Hematopoietic multipotent progenitor cell treated with erythropoietin and hydrocortisone succinate and interleukin-3 and kit ligand, for 4 days (in vitro differentiated cells): Measurements from ENCODE around the gene SLC12A1.

Experiments
- DNase-seq: peaks from one replicate; pipeline ENCODE4 v3.0.0-alpha.2; 2015

The SLC12A1 gene

DNA sequence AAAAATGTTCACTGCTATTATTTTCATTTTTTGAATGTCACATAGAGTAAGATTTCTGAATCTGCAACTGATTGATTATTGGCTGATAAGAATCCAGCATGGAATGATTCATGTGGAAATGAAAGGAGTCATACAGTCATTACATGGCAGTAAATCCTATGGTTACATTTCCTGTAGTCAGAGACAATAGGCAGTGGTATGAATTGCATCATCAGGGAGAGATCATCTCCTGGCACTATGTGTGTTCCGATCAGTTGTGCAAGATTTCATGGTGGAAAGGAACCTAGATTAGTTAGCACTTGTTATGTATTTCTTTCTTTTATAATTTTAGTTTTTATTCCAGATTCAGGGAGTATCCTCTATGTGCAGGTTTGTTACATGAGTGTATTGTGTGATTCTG is 38.8 kb downstream of the SLC12A1 start:
- no peak for DNase-seq

DNA sequence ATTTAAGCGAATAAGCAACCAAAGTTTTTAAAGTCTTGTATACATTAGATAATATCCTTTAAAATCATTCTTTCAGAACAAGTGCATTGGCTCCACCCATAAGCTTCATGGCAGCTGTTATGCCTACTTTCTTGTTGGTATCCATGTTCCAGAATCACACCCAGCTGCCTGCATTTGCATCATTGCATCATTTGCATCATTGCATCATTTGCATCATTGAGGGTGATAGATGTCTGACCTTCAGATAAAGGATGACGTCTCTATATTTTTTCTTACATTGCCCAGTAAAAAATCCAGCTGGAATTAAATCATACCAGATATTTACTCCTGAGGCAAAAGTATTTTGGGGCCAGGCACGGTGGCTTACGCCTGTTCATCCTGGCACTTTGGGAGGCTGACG is 42.3 kb downstream of the SLC12A1 start:
- no peak for DNase-seq

DNA sequence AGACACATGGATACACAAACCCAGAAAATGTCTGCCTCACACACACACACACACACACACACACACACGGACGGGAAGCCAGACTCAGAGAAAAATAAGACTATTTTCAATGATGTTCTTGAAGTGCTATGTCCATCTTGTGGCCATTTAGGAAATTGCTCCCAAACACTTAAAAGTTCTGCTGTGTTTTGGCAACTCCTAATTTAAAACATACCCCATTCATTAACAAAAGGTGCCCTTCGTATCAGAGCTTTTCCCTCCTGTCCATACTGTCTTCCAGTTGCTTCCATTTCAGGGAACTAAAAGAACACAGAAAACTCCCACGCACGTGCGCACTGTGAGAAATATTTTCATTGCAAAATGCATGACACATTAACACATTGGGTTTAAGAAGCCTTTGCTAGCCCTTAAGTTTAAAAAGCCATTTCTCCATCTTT is 44.6 kb downstream of the SLC12A1 start:
- peak; percentile 80 for DNase-seq

DNA sequence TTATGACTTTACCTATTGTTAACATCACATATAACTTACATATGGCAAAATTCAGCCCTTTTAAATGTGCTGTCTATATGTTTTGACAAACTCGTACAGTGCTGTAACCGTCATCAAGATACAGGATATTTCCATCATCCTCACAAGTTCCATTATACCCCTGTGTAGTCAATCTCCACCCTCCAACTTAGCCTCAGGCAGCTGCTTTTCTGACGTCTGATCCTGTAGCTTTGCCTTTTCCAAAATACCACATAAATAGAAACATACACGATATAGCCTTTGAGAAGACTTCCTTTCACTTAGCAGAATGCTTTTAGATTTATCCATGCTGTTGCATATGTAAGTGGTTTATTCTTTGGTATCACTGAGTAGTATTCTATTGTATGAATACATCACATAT is 47.1 kb downstream of the SLC12A1 start:
- no peak for DNase-seq

DNA sequence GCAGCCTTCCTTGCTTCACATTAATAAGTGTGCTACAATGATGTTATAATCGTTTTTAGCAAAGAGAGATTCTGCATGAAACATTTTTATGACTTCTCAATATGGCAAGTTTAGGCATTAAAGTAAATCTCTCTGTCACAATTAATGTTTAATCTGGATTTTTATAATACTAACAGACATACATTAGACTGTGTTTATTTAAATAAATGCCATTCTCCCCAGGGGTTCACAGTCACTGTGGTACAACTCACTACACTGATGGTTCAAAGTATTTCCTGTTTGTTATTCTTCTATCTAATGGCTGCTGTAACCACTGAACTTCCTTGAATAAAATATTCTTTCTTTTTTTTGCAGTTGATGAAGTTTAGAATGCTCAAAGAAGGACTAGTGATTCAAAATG is 59.0 kb downstream of the SLC12A1 start:
- no peak for DNase-seq

DNA sequence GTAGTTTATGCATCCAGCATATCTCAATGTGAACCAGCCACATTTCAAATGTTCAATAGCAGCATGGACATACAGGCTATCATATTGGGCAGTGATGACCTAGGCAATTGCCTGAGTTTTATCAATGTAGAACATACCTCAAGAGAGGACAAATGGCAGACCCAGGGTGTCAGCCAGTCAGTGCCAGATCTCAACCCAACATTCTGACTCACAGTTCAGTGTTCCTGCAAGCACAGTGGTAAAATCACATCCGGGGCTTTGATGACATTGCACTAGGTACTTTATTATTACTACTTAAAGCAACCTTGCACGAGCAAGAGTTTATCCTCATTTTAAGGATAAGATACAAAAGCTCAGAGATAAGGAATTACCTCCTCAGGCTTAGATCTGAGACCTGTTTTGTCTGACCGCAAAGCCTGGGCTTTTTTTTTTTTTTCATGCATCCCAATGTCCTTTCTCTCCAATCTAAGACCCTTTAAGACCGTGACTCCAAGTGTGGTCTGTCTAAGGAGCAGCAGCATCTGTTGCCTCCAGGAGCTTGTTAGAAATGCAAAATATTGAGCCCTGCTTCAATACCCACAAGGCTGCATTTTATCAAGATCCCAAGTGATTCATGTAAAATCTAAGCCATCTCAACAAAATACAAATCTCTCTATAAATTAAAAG is 60.1 kb downstream of the SLC12A1 start:
- peak; percentile 3 for DNase-seq

DNA sequence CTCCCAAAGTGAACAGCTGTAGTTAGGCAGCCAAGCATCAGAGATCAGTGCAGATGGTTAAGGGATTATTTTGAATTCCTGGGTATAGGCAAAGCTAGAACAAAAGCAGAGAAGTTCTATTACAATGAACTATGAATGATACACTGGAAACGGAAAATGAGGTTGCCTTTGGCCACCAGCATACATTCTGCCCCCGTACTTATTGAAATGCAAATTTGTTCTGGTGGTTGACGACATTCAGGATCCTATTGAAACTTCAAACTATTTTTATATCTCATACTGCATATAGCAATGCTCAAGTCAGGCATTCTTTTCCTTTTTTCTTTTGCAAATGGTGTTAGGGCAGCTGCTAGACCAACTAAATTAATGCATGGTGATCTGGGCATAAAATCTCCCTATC is 61.7 kb downstream of the SLC12A1 start:
- DNase-seq, result no peak

DNA sequence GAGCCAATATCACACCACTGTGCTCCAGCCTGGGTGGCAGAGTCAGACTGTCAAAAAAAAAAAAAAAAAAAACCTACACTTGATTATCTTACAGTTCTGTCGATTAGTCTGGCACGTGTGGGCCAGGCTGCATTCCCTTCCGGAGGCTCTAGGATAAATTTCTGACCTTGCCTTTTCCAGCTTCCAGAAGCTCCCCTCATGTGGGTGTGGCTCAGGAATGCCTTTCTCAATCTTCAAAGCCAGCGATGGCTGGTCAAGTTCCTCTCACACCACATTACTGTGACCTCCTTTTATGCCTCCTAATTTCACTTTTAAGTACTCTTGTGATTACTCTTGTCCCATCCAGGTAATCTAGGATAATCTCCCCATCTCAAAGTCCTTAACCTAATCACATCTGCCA is 66.9 kb downstream of the SLC12A1 start:
- DNase-seq, result no peak

DNA sequence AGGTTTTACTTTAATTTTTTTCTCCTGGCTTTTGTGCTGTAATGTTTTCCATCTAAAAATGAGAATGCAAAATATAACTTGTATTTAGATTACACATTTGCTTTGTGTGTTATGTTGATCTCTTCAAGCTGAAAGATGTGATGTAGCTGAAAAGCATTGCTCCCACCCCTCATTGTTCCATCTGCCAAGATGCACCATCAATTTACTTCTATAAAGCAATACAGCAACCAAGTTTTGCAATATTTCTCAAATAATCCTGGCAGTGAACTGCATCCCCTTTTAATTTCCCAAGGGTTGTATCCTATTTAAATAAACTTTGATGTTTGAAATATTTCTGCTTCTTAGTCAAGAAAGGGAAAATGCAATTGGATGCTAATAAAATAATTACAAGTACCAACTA is 72.6 kb downstream of the SLC12A1 start:
- DNase-seq, result no peak

DNA sequence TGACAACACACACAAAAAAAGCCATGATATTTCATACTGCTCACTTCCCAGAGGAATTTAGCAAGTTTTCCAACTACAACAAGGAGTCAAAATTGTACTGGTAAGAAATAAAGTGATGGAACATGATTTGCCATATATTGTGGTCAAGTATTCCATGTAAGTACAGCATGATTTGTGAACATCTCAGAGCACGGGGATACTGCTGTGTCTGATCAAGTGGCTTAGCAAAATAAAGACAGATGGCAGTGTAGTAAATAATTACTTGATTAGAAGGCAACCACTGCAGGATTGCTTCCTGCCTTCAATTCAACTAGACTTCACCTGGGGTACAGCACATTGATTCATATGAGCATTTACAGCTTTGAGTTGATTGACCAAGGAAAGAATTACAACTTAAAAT is 73.5 kb downstream of the SLC12A1 start:
- no peak for DNase-seq

DNA sequence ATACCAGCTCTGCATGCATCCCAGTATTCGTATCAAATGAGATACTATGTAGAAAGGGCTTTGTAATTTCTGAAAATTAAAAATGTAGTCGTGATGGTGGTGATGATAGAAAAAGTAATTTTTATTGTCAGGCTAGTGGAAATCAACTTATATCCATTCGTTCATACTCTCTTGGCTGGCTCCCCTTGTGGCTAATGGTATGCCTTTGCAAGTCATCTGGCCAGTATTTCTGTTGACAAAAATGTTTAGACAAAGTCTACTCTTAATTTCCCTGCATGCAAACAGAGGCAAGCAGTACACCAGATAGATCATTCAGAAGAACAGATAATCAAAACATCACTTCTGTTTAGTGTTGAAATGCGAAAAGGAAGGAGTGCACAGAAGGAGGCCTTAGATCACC is 75.6 kb downstream of the SLC12A1 start:
- peak; percentile 3 for DNase-seq

DNA sequence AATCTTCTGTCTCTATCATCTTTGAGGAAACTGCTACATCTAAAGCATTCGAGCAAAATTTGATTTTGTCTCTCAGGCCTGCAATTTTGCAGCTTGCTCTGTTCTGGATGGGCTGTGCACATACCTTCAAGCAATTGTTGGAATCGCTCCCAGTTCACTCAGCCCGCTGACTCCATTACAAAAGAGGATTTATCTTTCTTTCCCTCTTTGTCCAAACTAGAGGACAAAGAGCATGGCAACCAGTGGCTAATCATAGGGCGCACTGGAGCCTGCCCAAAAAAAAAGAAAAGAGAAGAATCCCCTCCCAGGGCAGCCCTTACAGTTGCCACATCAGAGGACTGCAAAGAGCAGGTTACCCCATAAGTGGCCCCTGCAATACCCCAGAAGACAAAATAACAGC is 76.1 kb downstream of the SLC12A1 start:
- DNase-seq, result no peak

DNA sequence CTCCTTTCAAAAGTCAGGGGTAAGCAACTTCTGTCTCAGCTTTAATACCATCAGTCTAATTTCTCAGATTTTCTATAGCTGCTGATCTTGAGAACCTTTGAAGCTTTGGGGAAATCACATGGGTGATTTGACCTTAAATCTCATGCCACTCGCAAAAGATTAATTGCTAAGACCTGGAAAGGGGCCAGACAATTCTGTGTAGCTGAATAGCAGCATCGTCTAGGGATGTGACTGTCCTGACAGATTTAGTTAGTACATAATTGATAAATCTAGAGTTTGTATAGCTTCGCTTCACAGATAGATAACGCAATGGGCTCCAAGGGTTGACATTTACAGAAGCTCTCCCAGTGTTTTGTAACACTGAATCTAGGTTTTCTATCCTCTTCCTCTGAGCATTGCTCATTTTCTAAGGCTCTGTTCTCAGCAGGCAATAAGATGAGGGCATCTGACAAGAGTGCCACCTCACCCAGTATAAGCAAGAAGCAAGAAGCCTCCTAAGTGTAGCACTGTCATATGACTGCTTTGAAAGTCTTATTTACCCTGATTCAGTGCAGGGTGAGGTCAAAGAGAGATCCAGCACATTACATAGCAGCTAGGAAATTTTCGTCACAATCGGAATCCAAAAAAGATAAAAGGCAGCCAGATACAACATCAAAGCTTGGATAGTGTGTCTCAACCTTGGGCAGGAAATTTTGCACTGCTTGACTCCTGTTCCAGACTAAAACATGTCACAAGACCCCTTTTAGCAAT is 77.5 kb downstream of the SLC12A1 start:
- peak; percentile 1 for DNase-seq

DNA sequence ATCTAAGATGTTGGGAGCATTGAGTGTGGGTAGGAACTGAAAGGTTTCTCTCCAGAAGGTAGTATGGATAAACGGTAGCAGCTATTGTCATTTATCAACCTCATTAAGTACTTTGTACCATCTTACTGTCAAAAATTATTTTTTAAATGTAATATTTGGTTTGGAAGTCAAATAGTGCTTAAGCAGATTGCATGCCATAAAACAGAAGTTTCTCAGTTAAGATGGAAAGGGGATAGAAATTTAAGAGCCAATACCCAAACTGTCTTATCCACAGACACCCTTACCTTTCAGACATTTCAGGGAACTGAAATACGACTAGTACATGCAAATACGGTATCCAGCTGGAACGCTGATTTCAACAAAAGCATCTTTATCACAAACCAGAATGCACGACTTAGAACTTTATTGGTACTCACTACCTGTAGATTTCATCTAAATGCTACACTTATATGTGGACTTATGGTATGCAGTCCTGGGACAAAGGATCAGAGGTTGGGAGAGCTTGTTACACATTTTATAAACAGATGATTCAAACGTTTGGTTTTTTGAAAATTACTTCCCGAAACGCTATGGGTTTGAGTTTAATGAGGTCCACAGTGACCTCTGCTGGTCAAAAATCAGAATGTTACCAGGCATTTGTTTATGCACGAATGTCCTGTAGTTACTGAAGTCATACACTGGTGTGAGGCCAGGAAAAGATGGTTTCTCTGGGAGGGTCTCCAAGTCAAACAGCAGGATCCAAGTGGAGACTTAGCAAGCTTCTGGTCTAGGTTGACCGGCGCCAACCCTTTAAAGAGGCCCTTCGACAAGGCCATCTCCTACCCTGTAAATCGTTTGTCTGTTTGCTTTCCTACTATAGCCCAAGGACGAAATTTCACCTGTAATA is 79.5 kb downstream of the SLC12A1 start:
- peak; percentile 86 for DNase-seq

DNA sequence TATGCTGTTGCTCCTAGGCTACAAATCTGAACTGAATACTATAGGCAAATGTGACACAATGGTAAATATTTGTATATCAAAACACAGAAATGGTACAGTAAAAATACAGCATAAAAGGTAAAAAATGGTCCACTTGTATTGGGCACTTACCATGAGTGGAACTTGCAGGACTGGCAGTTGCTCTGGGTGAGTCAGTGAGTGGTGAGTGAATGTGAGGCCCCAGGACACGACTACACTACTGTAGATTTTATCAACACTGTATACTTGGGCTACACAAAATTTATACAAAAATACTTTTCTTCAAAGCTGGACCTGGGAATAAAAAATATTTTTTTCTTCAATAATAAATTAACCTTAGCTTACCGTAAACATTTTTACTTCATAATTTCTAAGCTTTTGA is 83.5 kb downstream of the SLC12A1 start:
- DNase-seq, result no peak

DNA sequence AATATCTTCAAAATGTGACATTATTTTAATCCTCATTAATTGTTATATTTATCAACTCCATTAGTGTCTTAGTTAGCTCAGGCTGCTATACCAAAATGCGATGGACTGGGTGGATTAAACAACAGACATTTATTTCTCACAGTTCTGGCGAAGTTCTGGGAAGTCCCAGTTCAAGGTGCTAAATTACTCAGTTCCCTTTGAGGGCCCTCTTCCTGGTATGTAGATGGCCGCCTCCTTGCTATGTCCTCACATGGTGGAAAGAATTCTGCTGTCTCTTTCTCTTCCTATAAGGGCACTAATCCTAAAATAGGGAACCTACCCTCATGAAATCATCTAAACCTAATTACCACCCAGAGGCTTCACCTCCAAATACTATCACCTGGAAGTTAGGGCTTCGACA is 86.4 kb downstream of the SLC12A1 start:
- no peak for DNase-seq

DNA sequence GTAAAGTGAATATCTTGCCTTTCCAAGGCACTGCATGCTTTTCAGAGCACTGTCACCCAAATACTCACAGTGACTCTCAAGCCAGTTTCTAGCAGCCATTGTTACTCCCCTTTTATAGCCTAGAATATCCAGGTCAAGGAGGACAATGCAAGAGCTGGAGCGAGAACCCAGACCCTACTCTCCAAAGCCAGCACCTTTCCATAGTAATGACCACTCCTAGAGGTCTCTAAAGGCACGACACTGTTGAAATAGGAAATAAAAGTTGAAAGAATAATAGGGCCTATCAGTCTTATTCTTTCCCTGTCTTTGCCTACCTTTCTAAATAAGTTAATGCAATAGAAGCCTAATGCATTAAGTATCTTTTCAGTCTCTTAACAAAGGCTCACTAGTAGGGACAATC is 91.6 kb downstream of the SLC12A1 start:
- DNase-seq, result no peak

DNA sequence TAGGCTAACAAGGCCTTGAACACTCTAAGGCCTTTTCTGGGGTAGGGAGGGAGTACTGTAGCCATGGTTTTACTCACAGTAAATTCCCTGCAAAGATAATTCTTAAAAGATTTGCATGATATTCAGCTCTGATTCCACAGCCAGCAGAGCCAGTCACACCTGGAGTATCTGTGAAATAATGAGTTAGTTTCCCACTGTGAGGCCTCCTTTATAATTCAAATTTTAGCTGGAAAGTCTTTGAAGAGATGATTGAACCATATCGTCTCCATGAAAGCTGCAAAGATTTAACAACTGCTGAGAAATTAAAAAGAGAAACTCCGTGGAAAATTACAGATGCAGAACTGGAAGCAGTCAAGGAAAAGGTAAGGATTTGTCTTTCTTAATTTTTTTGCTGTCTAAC is 92.8 kb downstream of the SLC12A1 start:
- DNase-seq, result no peak

DNA sequence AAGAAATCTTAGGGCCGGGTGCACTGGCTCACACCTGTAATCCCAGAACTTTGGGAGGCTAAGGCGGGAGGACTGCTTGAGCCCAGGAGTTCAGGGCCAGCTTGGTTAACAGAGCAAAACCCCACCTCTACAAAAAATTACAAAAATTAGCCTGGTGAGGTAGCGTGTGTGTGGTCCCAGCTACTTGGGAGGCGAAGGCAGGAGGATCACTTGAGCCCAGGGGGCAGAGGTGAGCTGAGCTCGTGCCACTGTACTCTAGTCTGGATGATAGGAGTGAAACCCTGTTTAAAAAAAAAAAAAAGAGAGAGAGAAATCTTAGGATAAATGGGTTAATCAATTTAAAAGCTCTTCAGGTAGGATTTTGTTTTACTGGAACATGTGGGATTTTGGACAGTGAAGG is 93.9 kb downstream of the SLC12A1 start:
- no peak for DNase-seq

DNA sequence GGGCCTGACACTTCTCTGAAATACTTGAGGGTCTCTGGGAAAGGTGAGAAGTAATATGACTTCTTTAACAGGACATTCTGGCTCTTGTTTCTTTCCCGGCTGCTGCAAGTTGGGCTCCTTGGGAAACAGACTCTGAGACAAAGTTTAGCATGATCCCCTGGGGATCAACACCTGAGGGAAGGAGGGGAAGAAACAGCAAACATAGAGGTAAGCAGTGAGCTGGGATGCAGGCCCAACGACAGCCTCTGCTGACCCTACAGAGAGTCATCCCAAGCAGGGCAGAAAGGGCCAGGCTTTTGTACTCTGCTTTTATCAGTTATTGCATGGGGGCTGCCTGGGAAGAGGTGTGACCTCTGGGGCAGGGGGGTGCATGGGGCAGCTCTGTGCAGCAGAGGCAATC is 98.3 kb downstream of the SLC12A1 start:
- DNase-seq, result no peak

DNA sequence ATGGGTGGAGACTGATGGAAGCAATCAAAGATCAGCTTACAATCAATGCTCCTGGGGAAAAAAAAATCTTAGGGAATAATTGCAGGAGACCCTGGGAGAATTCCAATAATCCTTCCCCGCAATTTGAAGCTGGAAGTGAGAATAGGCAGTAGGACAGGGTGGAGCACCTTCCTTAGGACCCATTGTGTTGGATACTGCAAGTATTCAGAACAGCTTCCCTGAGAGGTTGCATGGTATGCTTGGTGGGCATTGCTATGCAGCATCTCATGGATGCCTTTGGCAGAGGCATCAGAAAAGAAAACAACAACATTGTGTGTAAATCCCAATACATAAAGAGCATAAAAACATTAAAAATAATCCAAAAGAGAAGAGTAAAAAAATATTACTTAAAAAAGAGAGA is 100.5 kb downstream of the SLC12A1 start:
- no peak for DNase-seq

DNA sequence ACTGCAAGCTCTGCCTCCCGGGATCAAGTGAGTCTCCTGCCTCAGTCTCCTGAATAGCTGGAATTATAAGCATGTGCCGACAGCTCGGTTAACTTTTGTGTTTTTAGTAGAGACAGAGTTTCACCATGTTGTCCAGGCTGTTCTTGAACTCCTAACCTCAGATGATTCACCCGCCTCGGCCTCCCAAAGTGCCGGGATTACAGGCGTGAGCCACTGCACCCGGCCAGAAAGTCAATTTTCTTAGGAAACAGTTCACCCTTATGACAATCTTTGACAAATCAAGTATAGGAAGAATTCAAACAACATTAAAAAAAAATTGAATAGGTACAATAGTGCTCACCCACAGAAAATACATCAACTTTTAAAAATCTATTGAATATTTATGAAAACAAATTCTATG is 101.5 kb downstream of the SLC12A1 start:
- DNase-seq, result no peak

DNA sequence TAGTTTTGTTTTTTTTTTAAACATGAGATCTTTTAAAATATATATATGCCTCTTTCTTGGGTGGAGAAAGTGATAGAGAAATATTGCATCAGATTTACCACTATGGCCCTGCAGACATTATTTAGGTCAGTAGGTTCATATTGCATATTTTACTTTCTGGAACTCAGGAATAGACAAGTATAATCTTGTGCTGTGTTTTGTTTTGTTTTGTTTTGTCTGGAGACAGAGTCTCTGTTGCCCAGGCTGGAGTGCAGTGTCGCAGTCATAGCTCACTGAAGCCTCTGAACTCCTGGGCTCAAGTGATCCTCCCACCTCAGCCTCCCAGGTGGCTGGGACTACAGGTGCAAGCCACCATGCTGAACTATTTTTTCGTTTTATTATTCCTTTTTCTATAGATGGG is 103.6 kb downstream of the SLC12A1 start:
- no peak for DNase-seq

DNA sequence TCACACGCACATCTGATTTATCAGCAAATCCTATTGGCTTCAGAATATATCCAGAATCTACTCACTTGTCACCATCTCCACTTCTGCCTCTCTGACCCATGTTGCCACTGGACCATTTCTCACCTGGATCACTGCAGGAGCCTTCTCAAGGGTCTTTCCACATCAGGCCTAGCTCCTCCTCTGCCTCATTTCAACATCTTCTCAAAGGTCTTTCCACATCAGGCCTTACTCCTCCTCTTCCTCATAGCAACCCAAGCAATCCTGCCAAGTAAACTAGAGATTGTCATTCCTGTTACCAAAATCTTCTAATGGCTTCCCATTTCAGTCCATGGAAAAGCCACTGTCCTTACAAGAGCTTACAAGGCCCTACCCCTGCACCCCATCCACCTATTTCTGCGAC is 107.1 kb downstream of the SLC12A1 start:
- peak; percentile 58 for DNase-seq
